HepG2 (cell line): ENCODE measurements around the gene TRIO. TPM values are rescaled to one million over a fixed set of nuclear protein-coding genes. Genes with fewer than 3 reads are reported as not detected.

Source experiments
- ATAC-seq: fragments of 200-7000 bp; cut with Tn5 transposase; 3 replicates; pipeline ENCODE4 v1.9.1; 2020; ENCODE audit warnings: mild to moderate bottlenecking, moderate library complexity
- BruUV-seq: library from RNA; stranded (reverse); fragments of 400-500 nt; replicated peaks from 2 replicates; lab custom pipeline; 2021; lab: Mats Ljungman, UMichigan
- CTCF ChIA-PET: fragments of 300-600 bp; formaldehyde crosslinking; extraction: SDS; loops from one replicate; lab custom pipeline; 2021; ENCODE audit warnings: low total read pairs, inconsistent platforms, low intra/inter-chr PET ratio; lab: Yijun Ruan, JAX
- POLR2A ChIA-PET: fragments of 350-600 bp; sonication (Branson Sonifier 250); formaldehyde crosslinking; loops from one replicate; lab custom pipeline; 2020; ENCODE audit warnings: antibody characterized with exemption, inconsistent platforms; lab: Yijun Ruan, JAX
- DNase-seq: peaks from one replicate; pipeline ENCODE4 v3.0.0-alpha.2; 2015; ENCODE audit warnings: low spot score
- FAIRE-seq: peaks from 3 replicates; lab custom pipeline; 2011; peaks lifted over from hg19 to GRCh38; lab: Jason Lieb, UNC
- H2AFZ ChIP-seq: one replicate; pipeline ENCODE4 v1.6.1; 2011; ENCODE audit warnings: low read length, inconsistent platforms
- H3K27ac ChIP-seq: fragments of 300-600 bp; 3 replicates; pipeline ENCODE4 v1.8.0; 2011; ENCODE audit warnings: mixed run types, mild to moderate bottlenecking, mixed read lengths, low read length, inconsistent platforms; ENCODE audit not compliant: insufficient read depth; ENCODE audit errors: extremely low read length
- H3K27me3 ChIP-seq, 2 experiments: fragments of 200-600 bp in 1 of 2; 2 replicates in 1 of 2; 3 replicates in 1 of 2; pipeline versions ENCODE4 v1.6.0 to v1.8.0; 2011; ENCODE audit warnings: low read length in 2 of 2, mild to moderate bottlenecking in 2 of 2, moderate library complexity in 2 of 2, inconsistent platforms in 1 of 2; ENCODE audit not compliant: insufficient read depth in 2 of 2, control insufficient read depth in 1 of 2
- H3K36me3 ChIP-seq, 2 experiments: fragments of 200-600 bp in 1 of 2; replicated peaks in 1 of 2; 2 replicates in 1 of 2; 3 replicates in 1 of 2; pipeline versions ENCODE4 v1.5.1 to v1.8.0; 2011; ENCODE audit warnings: low read length in 2 of 2, inconsistent platforms in 1 of 2; ENCODE audit not compliant: insufficient read depth in 2 of 2, control insufficient read depth in 1 of 2
- H3K4me1 ChIP-seq: 2 replicates; pipeline ENCODE4 v1.5.1; 2012; ENCODE audit warnings: low read length, inconsistent platforms; ENCODE audit not compliant: insufficient read depth
- H3K4me2 ChIP-seq: 2 replicates; pipeline ENCODE4 v1.6.0; 2011; ENCODE audit warnings: low read depth, low read length, inconsistent platforms
- H3K4me3 ChIP-seq, 3 experiments: fragments of 200-600 bp in 1 of 3; sonication (generic), shearing (Covaris generic) in 1 of 3; replicated peaks in 1 of 3; 2 replicates each; pipeline ENCODE4 v1.5.1; 2011 to 2016; ENCODE audit warnings: low read length in 3 of 3, inconsistent platforms in 2 of 3, low read depth in 2 of 3, mild to moderate bottlenecking in 2 of 3, control low read depth in 1 of 3, mixed read lengths in 1 of 3; ENCODE audit not compliant: insufficient read depth in 1 of 3
- H3K79me2 ChIP-seq: one replicate; pipeline ENCODE4 v1.6.1; 2011; ENCODE audit warnings: low read length, inconsistent platforms; ENCODE audit not compliant: insufficient read depth
- H3K9ac ChIP-seq: 2 replicates; pipeline ENCODE4 v1.6.0; 2011; ENCODE audit warnings: mild to moderate bottlenecking, low read depth, low read length, inconsistent platforms; ENCODE audit not compliant: insufficient read depth
- H3K9me3 ChIP-seq: 2 replicates; pipeline ENCODE4 v1.5.1; 2012; ENCODE audit warnings: mild to moderate bottlenecking, low read length
- H4K20me1 ChIP-seq: 2 replicates; pipeline ENCODE4 v1.6.0; 2011; ENCODE audit warnings: inconsistent platforms, mild to moderate bottlenecking, low read length, moderate library complexity; ENCODE audit not compliant: insufficient read depth
- AKAP8 ChIP-seq: sonication (generic); formaldehyde crosslinking; IDR thresholded peaks from 2 replicates; pipeline ENCODE4 v1.5.1; 2020; ENCODE audit warnings: mild to moderate bottlenecking, missing genetic modification reagents
- FOXP1 ChIP-seq, 2 experiments: fragments of 450-650 bp in 1 of 2; IDR thresholded peaks; 2 replicates each; pipeline ENCODE4 v1.6.1; 2017 to 2018; ENCODE audit warnings: antibody characterized with exemption in 1 of 2
- IKZF4 ChIP-seq: sonication (generic); formaldehyde crosslinking; IDR thresholded peaks from 2 replicates; pipeline ENCODE4 v1.5.1; 2020; ENCODE audit warnings: borderline replicate concordance, mild to moderate bottlenecking, low read depth, missing genetic modification reagents; ENCODE audit errors: not compliant biosample characterization
- MAFF ChIP-seq: IDR thresholded peaks from 2 replicates; pipeline ENCODE4 v1.6.1; 2011; ENCODE audit warnings: low read depth, low read length, improper control_type of control experiment
- MATR3 ChIP-seq: sonication (generic); formaldehyde crosslinking; IDR thresholded peaks from 2 replicates; pipeline ENCODE4 v1.4.0; 2020; ENCODE audit warnings: missing genetic modification reagents
- NFKB2 ChIP-seq: sonication (generic); formaldehyde crosslinking; IDR thresholded peaks from 2 replicates; pipeline ENCODE4 v1.4.0; 2020; ENCODE audit warnings: missing genetic modification reagents, borderline replicate concordance
- NR1H2 ChIP-seq: sonication (generic); formaldehyde crosslinking; IDR thresholded peaks from 2 replicates; pipeline ENCODE4 v1.8.1; 2022; ENCODE audit warnings: low read depth, missing genetic modification reagents, borderline replicate concordance
- PAX8 ChIP-seq: sonication (generic); formaldehyde crosslinking; IDR thresholded peaks from 2 replicates; pipeline ENCODE4 v1.8.0; 2022; ENCODE audit warnings: mild to moderate bottlenecking, missing genetic modification reagents, borderline replicate concordance
- RELA ChIP-seq: sonication (generic); formaldehyde crosslinking; IDR thresholded peaks from 2 replicates; pipeline ENCODE4 v1.4.0; 2020; ENCODE audit warnings: missing genetic modification reagents
- U2AF1 ChIP-seq: fragments of 200-400 bp; formaldehyde crosslinking; optimal IDR thresholded peaks from 2 replicates; pipeline ENCODE3; 2017; ENCODE audit warnings: mild to moderate bottlenecking, low read depth, low read length
- ZNF337 ChIP-seq: sonication (generic); formaldehyde crosslinking; IDR thresholded peaks from 2 replicates; pipeline ENCODE4 v1.5.1; 2020; ENCODE audit warnings: missing genetic modification reagents, low read depth, mild to moderate bottlenecking, borderline replicate concordance
- ZNF33B ChIP-seq: sonication (generic); formaldehyde crosslinking; IDR thresholded peaks from 2 replicates; pipeline ENCODE4 v1.5.1; 2020; ENCODE audit warnings: mild to moderate bottlenecking, missing genetic modification reagents
- ZNF382 ChIP-seq: sonication (generic); formaldehyde crosslinking; IDR thresholded peaks from 2 replicates; pipeline ENCODE4 v1.5.0; 2020; ENCODE audit warnings: missing genetic modification reagents, mild to moderate bottlenecking, borderline replicate concordance
- ZNF629 ChIP-seq: sonication (generic); formaldehyde crosslinking; conservative IDR thresholded peaks from 2 replicates; pipeline ENCODE4 v1.5.0; 2020; ENCODE audit warnings: missing genetic modification reagents
- ZNF678 ChIP-seq: sonication (generic); formaldehyde crosslinking; IDR thresholded peaks from 2 replicates; pipeline ENCODE4 v1.4.0; 2020; ENCODE audit warnings: mild to moderate bottlenecking, missing genetic modification reagents
- WGBS: methylation state at CpG from one replicate; pipeline ENCODE4 v1.1.6; 2017; ENCODE audit warnings: low lambda C conversion rate; 5-methylcytosine and 5-hydroxymethylcytosine counted together
- in situ Hi-C: cut with HindIII; loops from 2 replicates; pipeline ENCODE4 v1.10.0; 2017; ENCODE audit warnings: low pct_unique_long_range_greater_than_20kb; ENCODE audit not compliant: extremely low pct_ligation_motif_present
- intact Hi-C: fragments of 100-400 bp; cut with micrococcal nuclease; formaldehyde crosslinking; loops from one replicate; pipeline ENCODE4 v1.10.0; 2022; ENCODE audit not compliant: unreplicated experiment
- polyA plus RNA-seq, 8 experiments: library from polyadenylated mRNA; depleted of rRNA in 3 of 8; stranded (reverse) in 7 of 8; unstranded in 1 of 8; fragments of >200 nt; fragmentation: Illumina TruSeq in 4 of 8; extraction: Trizol in 4 of 8; gene quantifications; 2 replicates each; pipeline versions ENCODE4 v1.2.1 to v1.2.3, GENCODE V29; 2011 to 2016; ENCODE audit warnings: low read depth in 4 of 8, missing spikeins in 1 of 8, mixed read lengths in 1 of 8; ENCODE audit not compliant: insufficient read depth in 1 of 8
- total RNA-seq, 5 experiments: library from RNA; depleted of rRNA; stranded (reverse); fragments of >200 nt; fragmentation: Illumina TruSeq; extraction: Trizol; gene quantifications; 2 replicates each; pipeline ENCODE4 v1.2.3, GENCODE V29; 2016; ENCODE audit warnings: low read depth in 1 of 5
- TF ChIP-seq, protein P1 (sequence below): sonication (generic); formaldehyde crosslinking; IDR thresholded peaks from 2 replicates; pipeline ENCODE4 v1.5.0; 2020; ENCODE audit warnings: missing genetic modification reagents
- TF ChIP-seq, protein P2 (sequence below): sonication (generic); formaldehyde crosslinking; IDR thresholded peaks from 2 replicates; pipeline ENCODE4 v1.4.0; 2020; ENCODE audit warnings: missing genetic modification reagents
- TF ChIP-seq, protein P3 (sequence below): sonication (generic); formaldehyde crosslinking; IDR thresholded peaks from 2 replicates; pipeline ENCODE4 v1.4.0; 2020; ENCODE audit warnings: mild to moderate bottlenecking, missing genetic modification reagents

Gene TRIO
- total and polyA plus RNA-seq, 2 of the 13 experiments (the other 11 are each of a cell fraction or from before 2014, with no cell fraction given) = 45.2 to 45.9 TPM

DNA sequence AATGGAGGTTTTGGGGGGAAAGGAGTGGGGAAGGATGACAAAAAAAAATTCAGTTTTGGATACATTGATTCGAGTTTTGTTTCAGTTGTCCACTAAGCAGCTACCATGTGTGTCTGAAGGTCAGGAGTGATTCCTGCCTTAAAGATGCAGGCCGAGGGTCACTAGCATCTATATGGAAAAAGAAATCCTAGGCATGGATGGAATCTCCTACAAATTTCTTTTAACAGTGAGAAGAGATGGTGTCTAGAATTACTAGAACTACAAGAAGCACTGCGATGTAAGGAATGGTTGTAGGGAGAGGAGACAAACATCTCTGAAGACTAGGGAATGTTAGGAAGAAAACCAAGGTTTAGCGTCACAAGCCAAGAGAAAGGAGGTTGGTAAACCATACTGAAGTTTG, 19.6 kb upstream of the TRIO start:
- Histone ChIP-seq H3K27me3 (peaks cover 0 to 19% of the 10 kb centered on the region in 2 experiments; a peak in 2 of 5 replicates), H3K36me3 (no peaks in the 10 kb centered on the region), H3K27ac (no peak overlapping the region), H3K9me3 (no peaks in the 10 kb centered on the region), H3K4me3 (no peak overlapping the region), H3K4me2 (no peak overlapping the region), H4K20me1 (no peaks in the 10 kb centered on the region), H3K4me1 (peaks cover 8% of the 10 kb centered on the region; the same call in 1 of the 2 replicates), H3K79me2 (no peaks in the 10 kb centered on the region), H2AFZ (no peak overlapping the region), H3K9ac (no peak overlapping the region)
- in situ Hi-C loops (no loop called here), intact Hi-C loops (no loop called here)
- FAIRE-seq (no peak), ATAC-seq (no peak), DNase-seq (no peak)
- ChIA-PET CTCF (no interaction called here), POLR2A (no interaction called here)
- 55% methylated on average over 4 of the region's 4 CpGs for WGBS
- TF ChIP-seq AKAP8 (CRISPR knock-in tag) (no peak), NR1H2 (no peak), MATR3 (no peak), ZNF629 (no peak), PAX8 (CRISPR knock-in tag) (no peak), NFKB2 (CRISPR knock-in tag) (no peak), ZNF33B (CRISPR knock-in tag) (no peak), MAFF (no peak), ZNF337 (no peak), ZNF382 (CRISPR knock-in tag) (no peak), RELA (no peak), IKZF4 (CRISPR knock-in tag) (no peak), ZNF678 (CRISPR knock-in tag) (no peak), U2AF1 (no peak), FOXP1 (IDR thresholded peaks at IDR 0.05) (no peak), FOXP1 (CRISPR knock-in tag; IDR thresholded peaks at IDR 0.05) (no peak)
- TF ChIP-seq, protein P1, sequence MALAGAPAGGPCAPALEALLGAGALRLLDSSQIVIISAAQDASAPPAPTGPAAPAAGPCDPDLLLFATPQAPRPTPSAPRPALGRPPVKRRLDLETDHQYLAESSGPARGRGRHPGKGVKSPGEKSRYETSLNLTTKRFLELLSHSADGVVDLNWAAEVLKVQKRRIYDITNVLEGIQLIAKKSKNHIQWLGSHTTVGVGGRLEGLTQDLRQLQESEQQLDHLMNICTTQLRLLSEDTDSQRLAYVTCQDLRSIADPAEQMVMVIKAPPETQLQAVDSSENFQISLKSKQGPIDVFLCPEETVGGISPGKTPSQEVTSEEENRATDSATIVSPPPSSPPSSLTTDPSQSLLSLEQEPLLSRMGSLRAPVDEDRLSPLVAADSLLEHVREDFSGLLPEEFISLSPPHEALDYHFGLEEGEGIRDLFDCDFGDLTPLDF = no peak
- TF ChIP-seq, protein P2, sequence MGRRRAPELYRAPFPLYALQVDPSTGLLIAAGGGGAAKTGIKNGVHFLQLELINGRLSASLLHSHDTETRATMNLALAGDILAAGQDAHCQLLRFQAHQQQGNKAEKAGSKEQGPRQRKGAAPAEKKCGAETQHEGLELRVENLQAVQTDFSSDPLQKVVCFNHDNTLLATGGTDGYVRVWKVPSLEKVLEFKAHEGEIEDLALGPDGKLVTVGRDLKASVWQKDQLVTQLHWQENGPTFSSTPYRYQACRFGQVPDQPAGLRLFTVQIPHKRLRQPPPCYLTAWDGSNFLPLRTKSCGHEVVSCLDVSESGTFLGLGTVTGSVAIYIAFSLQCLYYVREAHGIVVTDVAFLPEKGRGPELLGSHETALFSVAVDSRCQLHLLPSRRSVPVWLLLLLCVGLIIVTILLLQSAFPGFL = no peak
- TF ChIP-seq, protein P3, sequence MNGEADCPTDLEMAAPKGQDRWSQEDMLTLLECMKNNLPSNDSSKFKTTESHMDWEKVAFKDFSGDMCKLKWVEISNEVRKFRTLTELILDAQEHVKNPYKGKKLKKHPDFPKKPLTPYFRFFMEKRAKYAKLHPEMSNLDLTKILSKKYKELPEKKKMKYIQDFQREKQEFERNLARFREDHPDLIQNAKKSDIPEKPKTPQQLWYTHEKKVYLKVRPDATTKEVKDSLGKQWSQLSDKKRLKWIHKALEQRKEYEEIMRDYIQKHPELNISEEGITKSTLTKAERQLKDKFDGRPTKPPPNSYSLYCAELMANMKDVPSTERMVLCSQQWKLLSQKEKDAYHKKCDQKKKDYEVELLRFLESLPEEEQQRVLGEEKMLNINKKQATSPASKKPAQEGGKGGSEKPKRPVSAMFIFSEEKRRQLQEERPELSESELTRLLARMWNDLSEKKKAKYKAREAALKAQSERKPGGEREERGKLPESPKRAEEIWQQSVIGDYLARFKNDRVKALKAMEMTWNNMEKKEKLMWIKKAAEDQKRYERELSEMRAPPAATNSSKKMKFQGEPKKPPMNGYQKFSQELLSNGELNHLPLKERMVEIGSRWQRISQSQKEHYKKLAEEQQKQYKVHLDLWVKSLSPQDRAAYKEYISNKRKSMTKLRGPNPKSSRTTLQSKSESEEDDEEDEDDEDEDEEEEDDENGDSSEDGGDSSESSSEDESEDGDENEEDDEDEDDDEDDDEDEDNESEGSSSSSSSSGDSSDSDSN (CRISPR knock-in tag) = no peak
- no TSS peak for BruUV-seq
